Fibroblast of lung (primary cell): Measurements from ENCODE around the gene ITPRID1.

Experiments used
- CTCF ChIP-seq, 2 donors: IDR thresholded peaks in 1 of 2; conservative IDR thresholded peaks in 1 of 2; 1 replicate in 1 of 2; 2 replicates in 1 of 2; pipeline ENCODE4 v1.5.1; 2011 to 2012; ENCODE audit warnings: low read length in 2 of 2, control low read depth in 1 of 2, inconsistent platforms in 1 of 2, low read depth in 1 of 2, mild to moderate bottlenecking in 1 of 2
- EZH2 ChIP-seq: IDR thresholded peaks from 2 replicates; pipeline ENCODE4 v1.5.1; 2012; ENCODE audit warnings: low read length, control low read depth, mild to moderate bottlenecking; ENCODE audit errors: missing control alignments

DNA sequence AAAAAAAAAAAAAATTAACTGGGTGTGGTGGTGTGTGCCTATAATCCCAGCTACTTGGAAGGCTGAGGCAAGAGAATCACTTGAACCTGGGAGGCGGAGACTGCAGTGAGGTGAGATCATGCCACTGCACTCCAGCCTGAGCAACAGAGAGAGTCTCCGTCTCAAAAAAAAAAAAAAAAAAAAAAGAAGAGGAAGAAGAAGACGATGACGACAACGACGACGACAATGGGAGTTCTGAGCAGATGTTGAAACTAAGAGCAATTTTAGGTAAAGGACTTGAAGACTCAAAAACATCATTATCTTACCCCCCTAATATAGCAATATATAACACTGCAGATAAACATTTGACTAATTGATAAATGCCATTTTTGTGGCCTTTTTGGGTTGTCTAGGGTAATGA, 133.6 kb downstream of the ITPRID1 start:
- TF ChIP-seq CTCF (conservative IDR thresholded peaks at IDR 0.05 in 1 of 2, IDR thresholded peaks at IDR 0.05 in 1 of 2; ENCODE audit: low read depth in 1 of 2, low read length in 2 of 2) (no peak), EZH2 (no peak)
